Astrocyte (in vitro differentiated cells and primary cell): ENCODE data around the gene PRSS33.

ENCODE experiments used
- CTCF ChIP-seq: IDR thresholded peaks from 2 replicates; pipeline ENCODE4 v1.5.1; 2011; ENCODE audit warnings: low read depth, mild to moderate bottlenecking, inconsistent platforms, low read length, moderate library complexity; ENCODE audit not compliant: insufficient read depth
- EZH2 ChIP-seq: IDR thresholded peaks from 2 replicates; pipeline ENCODE4 v1.6.1; 2012; ENCODE audit warnings: mild to moderate bottlenecking, low read length, inconsistent platforms; ENCODE audit not compliant: insufficient read depth

DNA sequence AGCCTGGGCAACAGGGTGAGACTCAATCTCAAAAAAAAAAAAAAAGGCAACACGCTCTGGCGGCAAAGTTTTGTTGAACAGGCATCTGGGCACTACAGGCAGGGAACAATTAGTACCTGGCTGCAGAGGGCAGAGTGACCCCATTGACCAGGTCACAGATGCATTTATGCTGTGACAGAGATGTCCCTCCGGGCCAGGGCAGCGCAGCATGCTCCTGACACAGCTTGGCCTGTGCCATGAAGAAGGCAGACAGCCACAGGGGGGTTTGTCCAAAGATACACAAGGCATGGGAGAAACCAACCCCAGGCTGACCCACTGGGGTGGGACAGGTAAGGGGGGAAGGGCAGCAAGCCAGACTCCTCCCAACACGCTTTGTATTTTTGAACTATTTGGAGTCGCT, 42.6 kb downstream of the PRSS33 start:
- TF ChIP-seq CTCF = no peak
- TF ChIP-seq EZH2 = no peak
